ENCODE measurements around the gene CFL2.

Gene CFL2

GRCh38 chr14:34692898-34693227, 21.5 kb downstream of the CFL2 start:
- Histone ChIP-seq H3K4me3 (ENCODE audit: low read depth in 1 of 2, low read length in 2 of 2) (peak overlapping the region; percentile 61 to 84), H3K27me3 (ENCODE audit: control insufficient read depth in 1 of 2, insufficient read depth in 2 of 2, low read length in 2 of 2) (no peaks in the 10 kb centered on the region), H3K36me3 (ENCODE audit: control insufficient read depth in 1 of 2, insufficient read depth in 2 of 2, low read length in 2 of 2) (no peaks in the 10 kb centered on the region), H3K9me3 (ENCODE audit: control insufficient read depth in 1 of 2, low read length in 2 of 2) (no peaks in the 10 kb centered on the region), H3K9ac (ENCODE audit: low read depth in 1 of 2, low read length in 2 of 2) (peak overlapping the region in 1 of 2 donors; percentile 51), H3K27ac (ENCODE audit: low read depth, low read length) (no peak overlapping the region), H3K4me1 (ENCODE audit: control insufficient read depth in 1 of 2, insufficient read depth in 2 of 2, low read length in 2 of 2) (no peaks in the 10 kb centered on the region)

- Histone ChIP-seq H3K27ac (ENCODE audit: low read depth, low read length) (no peak overlapping the region), H3K4me1 (ENCODE audit: control insufficient read depth in 1 of 2, insufficient read depth in 2 of 2, low read length in 2 of 2) (no peaks in the 10 kb centered on the region), H3K9ac (ENCODE audit: low read depth in 1 of 2, low read length in 2 of 2) (no peak overlapping the region), H3K36me3 (ENCODE audit: control insufficient read depth in 1 of 2, insufficient read depth in 2 of 2, low read length in 2 of 2) (no peaks in the 10 kb centered on the region), H3K4me3 (ENCODE audit: low read depth in 1 of 2, low read length in 2 of 2) (no peak overlapping the region), H3K9me3 (ENCODE audit: control insufficient read depth in 1 of 2, low read length in 2 of 2) (no peaks in the 10 kb centered on the region), H3K27me3 (ENCODE audit: control insufficient read depth in 1 of 2, insufficient read depth in 2 of 2, low read length in 2 of 2) (no peaks in the 10 kb centered on the region)
Measured at GRCh38 chr14:34692348-34692747, 22.0 kb downstream of the CFL2 start.

DNA sequence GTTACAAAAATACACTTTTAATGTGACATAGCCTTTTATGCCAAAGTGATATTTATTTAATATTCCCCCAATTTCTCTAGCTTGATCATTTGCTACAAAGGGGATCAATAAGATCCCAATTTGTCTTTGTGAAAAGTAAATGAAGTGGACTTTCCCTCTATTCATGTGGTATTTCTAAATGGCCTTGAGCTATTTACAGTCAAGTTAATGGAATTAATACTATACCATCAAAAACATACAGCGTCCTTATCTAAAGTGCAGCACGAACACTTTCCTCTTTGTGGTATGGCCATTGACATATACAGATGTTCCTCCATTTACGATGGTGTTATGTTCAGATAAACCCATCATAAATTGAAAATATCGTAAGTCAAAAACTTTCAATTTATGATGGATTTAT, 23.2 kb downstream of the CFL2 start:
- H3K36me3 ChIP-seq (ENCODE audit: control insufficient read depth in 1 of 2, insufficient read depth in 2 of 2, low read length in 2 of 2), result no peaks in the 10 kb centered on the region
- no peak overlapping the region for H3K27ac ChIP-seq (ENCODE audit: low read depth, low read length)
- H3K9me3 ChIP-seq (ENCODE audit: control insufficient read depth in 1 of 2, low read length in 2 of 2), result no peaks in the 10 kb centered on the region
- H3K27me3 ChIP-seq (ENCODE audit: control insufficient read depth in 1 of 2, insufficient read depth in 2 of 2, low read length in 2 of 2), result no peaks in the 10 kb centered on the region
- H3K4me3 ChIP-seq (ENCODE audit: low read depth in 1 of 2, low read length in 2 of 2), result no peak overlapping the region
- no peak overlapping the region for H3K9ac ChIP-seq (ENCODE audit: low read depth in 1 of 2, low read length in 2 of 2)
- no peaks in the 10 kb centered on the region for H3K4me1 ChIP-seq (ENCODE audit: control insufficient read depth in 1 of 2, insufficient read depth in 2 of 2, low read length in 2 of 2)

DNA sequence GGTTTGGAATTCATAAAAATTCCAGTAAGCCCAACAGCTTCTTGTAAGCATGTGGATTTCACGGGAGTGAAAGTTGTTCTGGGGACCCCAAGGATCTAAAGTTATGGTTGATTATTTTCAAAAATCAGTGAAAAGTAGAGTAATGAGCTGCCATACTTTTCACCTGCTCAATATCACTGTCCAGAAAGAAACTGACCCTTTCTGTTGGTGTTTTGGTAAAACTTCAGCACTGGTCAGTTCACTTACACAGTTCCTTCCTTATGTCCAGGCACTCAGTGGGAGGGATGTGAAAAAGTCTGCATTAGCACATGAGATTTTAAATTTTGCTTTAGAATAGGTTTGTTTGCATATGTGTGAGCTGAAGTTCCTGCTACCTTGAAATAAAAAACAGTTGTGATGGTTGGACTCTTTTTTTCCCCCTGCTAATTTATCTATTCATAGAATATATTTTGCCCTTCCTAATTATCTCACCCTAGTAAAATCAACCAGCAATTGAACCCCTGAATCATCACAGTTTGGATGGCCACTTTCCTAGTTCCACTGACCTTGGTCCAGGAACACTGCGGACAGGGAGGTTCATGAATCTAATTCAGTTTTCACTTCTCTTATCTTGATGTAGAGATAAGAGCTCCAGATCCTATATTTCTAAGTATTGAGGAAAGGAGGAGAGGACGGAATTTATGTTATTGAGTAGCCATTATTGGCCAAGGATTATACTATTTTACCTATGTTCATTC, 25.8 kb downstream of the CFL2 start:
- H3K27ac ChIP-seq (ENCODE audit: low read depth, low read length), result no peak overlapping the region
- H3K9ac ChIP-seq (ENCODE audit: low read depth in 1 of 2, low read length in 2 of 2), result no peak overlapping the region
- H3K36me3 ChIP-seq (ENCODE audit: control insufficient read depth in 1 of 2, insufficient read depth in 2 of 2, low read length in 2 of 2), result no peaks in the 10 kb centered on the region
- no peaks in the 10 kb centered on the region for H3K9me3 ChIP-seq (ENCODE audit: control insufficient read depth in 1 of 2, low read length in 2 of 2)
- H3K27me3 ChIP-seq (ENCODE audit: control insufficient read depth in 1 of 2, insufficient read depth in 2 of 2, low read length in 2 of 2), result no peaks in the 10 kb centered on the region
- no peak overlapping the region for H3K4me3 ChIP-seq (ENCODE audit: low read depth in 1 of 2, low read length in 2 of 2)
- no peaks in the 10 kb centered on the region for H3K4me1 ChIP-seq (ENCODE audit: control insufficient read depth in 1 of 2, insufficient read depth in 2 of 2, low read length in 2 of 2)

DNA sequence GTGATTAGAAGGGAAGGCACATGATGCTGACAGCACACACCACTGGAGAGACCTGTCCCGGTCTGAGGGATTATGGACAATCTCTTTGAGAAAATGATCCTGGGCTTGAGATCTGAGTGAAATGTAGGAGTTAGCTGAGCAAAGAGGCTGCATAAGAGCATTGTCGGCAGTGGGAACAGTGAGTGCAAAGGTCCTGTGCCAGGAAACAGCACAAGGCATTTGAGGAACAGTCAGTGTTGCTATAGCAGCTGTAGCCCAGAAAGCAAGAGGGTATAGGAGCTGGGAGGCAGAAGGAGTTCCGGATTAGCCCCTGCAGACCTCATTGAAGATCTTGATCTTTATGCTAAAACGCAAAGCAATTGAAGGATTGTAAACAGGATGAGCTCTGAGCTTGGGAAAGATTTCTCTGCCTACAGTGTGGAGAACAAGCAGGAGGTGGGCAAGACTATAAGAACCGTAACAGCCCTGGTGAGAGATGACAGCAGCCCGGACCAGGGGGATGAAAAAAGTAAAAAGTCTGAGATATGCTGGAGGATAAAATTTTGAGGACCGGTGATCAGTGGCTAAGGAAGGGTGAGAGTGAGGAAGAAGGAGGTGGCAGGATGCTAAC, 28.5 kb downstream of the CFL2 start:
- Histone ChIP-seq H3K9me3 (ENCODE audit: control insufficient read depth in 1 of 2, low read length in 2 of 2) (no peaks in the 10 kb centered on the region), H3K36me3 (ENCODE audit: control insufficient read depth in 1 of 2, insufficient read depth in 2 of 2, low read length in 2 of 2) (no peaks in the 10 kb centered on the region), H3K4me3 (ENCODE audit: low read depth in 1 of 2, low read length in 2 of 2) (no peak overlapping the region), H3K4me1 (ENCODE audit: control insufficient read depth in 1 of 2, insufficient read depth in 2 of 2, low read length in 2 of 2) (no peaks in the 10 kb centered on the region), H3K9ac (ENCODE audit: low read depth in 1 of 2, low read length in 2 of 2) (no peak overlapping the region), H3K27ac (ENCODE audit: low read depth, low read length) (no peak overlapping the region), H3K27me3 (ENCODE audit: control insufficient read depth in 1 of 2, insufficient read depth in 2 of 2, low read length in 2 of 2) (no peaks in the 10 kb centered on the region)

DNA sequence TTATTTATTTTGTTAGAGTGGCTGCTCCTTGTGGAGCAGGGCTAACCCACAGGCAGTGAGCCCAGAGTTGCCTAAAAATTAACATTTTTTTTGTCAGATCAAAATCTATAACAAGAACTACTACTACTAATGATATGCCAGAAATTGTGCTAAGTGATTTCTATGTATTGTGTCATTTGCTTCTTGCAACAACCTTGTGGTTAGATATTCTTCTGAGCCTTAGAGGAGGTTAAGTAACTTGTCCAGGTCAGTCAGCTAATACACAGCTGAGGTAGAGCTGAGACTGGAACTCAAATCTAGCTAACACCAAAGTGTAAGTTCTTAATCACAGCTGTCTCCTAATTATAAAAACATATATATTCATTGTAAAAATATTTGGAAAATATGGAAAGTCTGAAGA, 29.8 kb downstream of the CFL2 start:
- Histone ChIP-seq H3K27ac (ENCODE audit: low read depth, low read length) (no peak overlapping the region), H3K36me3 (ENCODE audit: control insufficient read depth in 1 of 2, insufficient read depth in 2 of 2, low read length in 2 of 2) (no peaks in the 10 kb centered on the region), H3K4me3 (ENCODE audit: low read depth in 1 of 2, low read length in 2 of 2) (no peak overlapping the region), H3K27me3 (ENCODE audit: control insufficient read depth in 1 of 2, insufficient read depth in 2 of 2, low read length in 2 of 2) (no peaks in the 10 kb centered on the region), H3K9ac (ENCODE audit: low read depth in 1 of 2, low read length in 2 of 2) (no peak overlapping the region), H3K9me3 (ENCODE audit: control insufficient read depth in 1 of 2, low read length in 2 of 2) (no peaks in the 10 kb centered on the region), H3K4me1 (ENCODE audit: control insufficient read depth in 1 of 2, insufficient read depth in 2 of 2, low read length in 2 of 2) (no peaks in the 10 kb centered on the region)

DNA sequence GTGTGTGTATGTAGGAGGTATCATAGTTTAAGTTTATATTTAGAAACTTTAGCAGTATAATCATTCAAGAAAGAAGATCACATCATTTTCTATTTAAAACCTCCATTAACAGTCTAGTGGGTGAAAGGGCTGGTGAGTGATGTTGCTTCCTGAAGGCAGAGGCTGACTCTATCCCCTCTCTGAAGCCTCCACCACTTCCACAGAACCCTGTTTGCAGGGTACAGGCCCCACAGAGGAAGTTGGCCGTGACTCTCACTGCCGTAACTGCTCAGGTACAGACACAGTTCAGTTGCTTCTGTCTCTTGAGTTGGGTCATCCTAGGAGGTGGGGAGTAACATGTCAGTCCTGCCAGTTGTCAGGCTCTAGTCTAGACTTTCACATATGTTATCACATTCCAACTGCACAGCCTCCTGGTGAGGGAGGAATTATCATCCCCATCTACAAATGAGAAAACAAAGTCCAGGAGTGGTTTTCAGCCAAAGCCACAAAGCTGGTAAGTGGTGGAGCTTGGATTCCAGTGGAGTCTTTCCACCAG, 31.5 kb downstream of the CFL2 start:
- no peak overlapping the region for H3K9ac ChIP-seq (ENCODE audit: low read depth in 1 of 2, low read length in 2 of 2)
- H3K4me1 ChIP-seq (ENCODE audit: control insufficient read depth in 1 of 2, insufficient read depth in 2 of 2, low read length in 2 of 2), result no peaks in the 10 kb centered on the region
- H3K27ac ChIP-seq (ENCODE audit: low read depth, low read length), result no peak overlapping the region
- H3K36me3 ChIP-seq (ENCODE audit: control insufficient read depth in 1 of 2, insufficient read depth in 2 of 2, low read length in 2 of 2), result no peaks in the 10 kb centered on the region
- no peaks in the 10 kb centered on the region for H3K27me3 ChIP-seq (ENCODE audit: control insufficient read depth in 1 of 2, insufficient read depth in 2 of 2, low read length in 2 of 2)
- H3K9me3 ChIP-seq (ENCODE audit: control insufficient read depth in 1 of 2, low read length in 2 of 2), result no peaks in the 10 kb centered on the region
- H3K4me3 ChIP-seq (ENCODE audit: low read depth in 1 of 2, low read length in 2 of 2), result no peak overlapping the region

- H3K9me3 ChIP-seq (ENCODE audit: control insufficient read depth in 1 of 2, low read length in 2 of 2), result no peaks in the 10 kb centered on the region
- no peaks in the 10 kb centered on the region for H3K36me3 ChIP-seq (ENCODE audit: control insufficient read depth in 1 of 2, insufficient read depth in 2 of 2, low read length in 2 of 2)
- H3K4me3 ChIP-seq (ENCODE audit: low read depth in 1 of 2, low read length in 2 of 2), result no peak overlapping the region
- no peak overlapping the region for H3K27ac ChIP-seq (ENCODE audit: low read depth, low read length)
- H3K9ac ChIP-seq (ENCODE audit: low read depth in 1 of 2, low read length in 2 of 2), result no peak overlapping the region
- no peaks in the 10 kb centered on the region for H3K27me3 ChIP-seq (ENCODE audit: control insufficient read depth in 1 of 2, insufficient read depth in 2 of 2, low read length in 2 of 2)
- no peaks in the 10 kb centered on the region for H3K4me1 ChIP-seq (ENCODE audit: control insufficient read depth in 1 of 2, insufficient read depth in 2 of 2, low read length in 2 of 2)
Measured at GRCh38 chr14:34680806-34681479, 33.5 kb downstream of the CFL2 start.

- Histone ChIP-seq H3K9ac (ENCODE audit: low read depth in 1 of 2, low read length in 2 of 2) (no peak overlapping the region), H3K36me3 (ENCODE audit: control insufficient read depth in 1 of 2, insufficient read depth in 2 of 2, low read length in 2 of 2) (no peaks in the 10 kb centered on the region), H3K9me3 (ENCODE audit: control insufficient read depth in 1 of 2, low read length in 2 of 2) (no peaks in the 10 kb centered on the region), H3K4me3 (ENCODE audit: low read depth in 1 of 2, low read length in 2 of 2) (no peak overlapping the region), H3K4me1 (ENCODE audit: control insufficient read depth in 1 of 2, insufficient read depth in 2 of 2, low read length in 2 of 2) (no peaks in the 10 kb centered on the region), H3K27ac (ENCODE audit: low read depth, low read length) (no peak overlapping the region), H3K27me3 (ENCODE audit: control insufficient read depth in 1 of 2, insufficient read depth in 2 of 2, low read length in 2 of 2) (no peaks in the 10 kb centered on the region)
Measured at GRCh38 chr14:34678735-34679134, 35.7 kb downstream of the CFL2 start.

GRCh38 chr14:34678306-34678705, 36.1 kb downstream of the CFL2 start:
- Histone ChIP-seq H3K4me3 (ENCODE audit: low read depth in 1 of 2, low read length in 2 of 2) (no peak overlapping the region), H3K4me1 (ENCODE audit: control insufficient read depth in 1 of 2, insufficient read depth in 2 of 2, low read length in 2 of 2) (no peaks in the 10 kb centered on the region), H3K36me3 (ENCODE audit: control insufficient read depth in 1 of 2, insufficient read depth in 2 of 2, low read length in 2 of 2) (no peaks in the 10 kb centered on the region), H3K9me3 (ENCODE audit: control insufficient read depth in 1 of 2, low read length in 2 of 2) (no peaks in the 10 kb centered on the region), H3K27me3 (ENCODE audit: control insufficient read depth in 1 of 2, insufficient read depth in 2 of 2, low read length in 2 of 2) (no peaks in the 10 kb centered on the region), H3K9ac (ENCODE audit: low read depth in 1 of 2, low read length in 2 of 2) (no peak overlapping the region), H3K27ac (ENCODE audit: low read depth, low read length) (no peak overlapping the region)
